ENCODE results near the gene ADGRG6.

The ADGRG6 gene

DNA sequence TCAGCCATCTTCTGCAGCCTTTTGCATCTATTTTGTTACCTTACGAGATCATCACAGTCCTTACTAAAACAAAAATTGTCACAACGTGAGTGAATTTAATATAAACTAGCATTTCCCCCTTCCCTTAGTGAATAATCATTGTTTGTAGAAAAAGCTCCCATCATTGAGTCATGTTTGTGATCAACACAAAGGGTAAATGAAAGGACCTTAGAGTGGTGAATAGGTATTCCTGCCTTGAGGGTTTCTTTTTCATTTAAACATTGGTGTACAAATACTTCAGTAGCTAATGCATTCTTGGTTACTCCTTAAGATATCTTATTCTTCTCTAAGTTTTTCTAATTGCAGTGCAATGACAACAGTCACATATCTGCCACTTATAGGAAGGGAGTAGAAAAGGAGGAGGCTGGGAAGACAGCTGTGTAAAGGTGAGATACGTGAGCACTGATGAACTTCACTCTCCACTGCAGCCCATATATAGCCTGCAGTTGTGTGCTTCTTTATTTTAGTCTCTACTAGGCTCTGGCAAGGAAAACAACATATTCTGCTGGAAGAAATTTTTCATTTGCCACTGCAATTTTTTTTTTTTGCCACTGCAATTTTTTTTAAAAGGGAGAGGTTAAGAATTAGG lies 27.8 kb downstream of the ADGRG6 start (continued):
- no peak for TF ChIP-seq ZBTB11 (tag by site-specific recombination; conservative IDR thresholded peaks at IDR 0.05; ENCODE audit: low read depth)
- TF ChIP-seq, protein P1, sequence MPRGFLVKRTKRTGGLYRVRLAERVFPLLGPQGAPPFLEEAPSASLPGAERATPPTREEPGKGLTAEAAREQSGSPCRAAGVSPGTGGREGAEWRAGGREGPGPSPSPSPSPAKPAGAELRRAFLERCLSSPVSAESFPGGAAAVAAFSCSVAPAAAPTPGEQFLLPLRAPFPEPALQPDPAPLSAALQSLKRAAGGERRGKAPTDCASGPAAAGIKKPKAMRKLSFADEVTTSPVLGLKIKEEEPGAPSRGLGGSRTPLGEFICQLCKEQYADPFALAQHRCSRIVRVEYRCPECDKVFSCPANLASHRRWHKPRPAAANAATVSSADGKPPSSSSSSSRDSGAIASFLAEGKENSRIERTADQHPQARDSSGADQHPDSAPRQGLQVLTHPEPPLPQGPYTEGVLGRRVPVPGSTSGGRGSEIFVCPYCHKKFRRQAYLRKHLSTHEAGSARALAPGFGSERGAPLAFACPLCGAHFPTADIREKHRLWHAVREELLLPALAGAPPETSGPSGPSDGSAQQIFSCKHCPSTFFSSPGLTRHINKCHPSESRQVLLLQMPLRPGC (tag by site-specific recombination; IDR thresholded peaks at IDR 0.05), result no peak

DNA sequence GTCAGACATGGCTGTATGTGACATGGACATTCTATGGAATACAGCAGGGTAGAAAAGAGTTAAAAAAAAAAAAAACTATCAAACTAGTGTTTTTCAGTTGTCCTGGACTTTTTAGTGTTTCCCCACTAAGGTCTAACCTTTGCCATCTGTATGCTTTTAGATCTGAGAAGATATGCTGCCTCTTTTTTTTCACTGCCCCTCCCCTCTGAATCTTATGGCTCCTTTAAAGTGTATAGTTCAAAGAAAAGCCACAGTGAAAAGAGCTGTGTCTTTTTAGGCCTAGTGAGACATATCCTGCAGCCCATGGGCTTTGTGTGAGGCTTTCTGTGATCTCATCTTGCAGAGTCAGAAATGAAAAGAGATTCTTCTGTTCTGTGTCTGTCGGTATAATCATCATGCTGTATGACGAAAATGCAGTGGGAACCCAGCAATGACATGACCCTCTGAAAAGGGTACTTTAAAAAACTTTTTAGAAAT lies 29.3 kb downstream of the ADGRG6 start:
- Histone ChIP-seq H3K9me3 (ENCODE audit: control insufficient read depth, insufficient read depth, low read depth, low read length) (no peaks in the 10 kb centered on the region), H3K36me3 (ENCODE audit: control insufficient read depth in 2 of 2, insufficient read depth in 1 of 2, low read length in 2 of 2) (no peaks in the 10 kb centered on the region), H3K4me1 (ENCODE audit: control insufficient read depth, insufficient read depth, low read length) (peaks cover 3% of the 10 kb centered on the region; the same call in 1 of the 2 replicates), H3K27ac (ENCODE audit: extremely low read depth, low read depth, low read length) (no peak overlapping the region), H3K4me3 (ENCODE audit: low read depth, low read length) (no peak overlapping the region)
- TF ChIP-seq ZNF169 (tag by site-specific recombination; IDR thresholded peaks at IDR 0.05), result no peak
- no peak for TF ChIP-seq ZNF175 (tag by site-specific recombination; IDR thresholded peaks at IDR 0.05)
- TF ChIP-seq ZNF501 (tag by site-specific recombination; IDR thresholded peaks at IDR 0.05), result no peak
- TF ChIP-seq ZBTB8A (tag by site-specific recombination; IDR thresholded peaks at IDR 0.05), result no peak
- no peak for TF ChIP-seq ZNF324 (tag by site-specific recombination; IDR thresholded peaks at IDR 0.05)
- no peak for TF ChIP-seq SALL2 (tag by site-specific recombination; IDR thresholded peaks at IDR 0.05; ENCODE audit: borderline replicate concordance)
- no peak for TF ChIP-seq ZNF544 (tag by site-specific recombination; IDR thresholded peaks at IDR 0.05)
- TF ChIP-seq FEZF1 (tag by site-specific recombination; IDR thresholded peaks at IDR 0.05), result no peak
- no peak for TF ChIP-seq ZNF426 (tag by site-specific recombination; IDR thresholded peaks at IDR 0.05)
- TF ChIP-seq ZNF48 (tag by site-specific recombination; IDR thresholded peaks at IDR 0.05), result no peak
- TF ChIP-seq ZBTB11 (tag by site-specific recombination; conservative IDR thresholded peaks at IDR 0.05; ENCODE audit: low read depth), result no peak
- no peak for TF ChIP-seq ZBTB20 (tag by site-specific recombination; IDR thresholded peaks at IDR 0.05)
- ChIA-PET CTCF (interaction anchor here (0.6 to 1.1 kb wide), 4 partner anchors 13 to 135 kb away, joined by 3 to 5 read pairs (median 3); partner anchors contain the start of gene ADGRG6), POLR2A (no interaction called here)

- H3K27ac ChIP-seq (ENCODE audit: extremely low read depth, low read depth, low read length), result no peak overlapping the region
- no peaks in the 10 kb centered on the region for H3K9me3 ChIP-seq (ENCODE audit: control insufficient read depth, insufficient read depth, low read depth, low read length)
- TF ChIP-seq ZNF664 (tag by site-specific recombination; IDR thresholded peaks at IDR 0.05) (peak; percentile 85), ZNF324 (tag by site-specific recombination; IDR thresholded peaks at IDR 0.05) (no peak)
- peaks cover 6% of the 10 kb centered on the region; the same call in 1 of the 2 replicates for H3K4me1 ChIP-seq (ENCODE audit: control insufficient read depth, insufficient read depth, low read length)
- ChIA-PET CTCF (interaction anchor here (0.6 to 0.7 kb wide), 2 partner anchors 135 to 656 kb away, joined by 3 read pairs; no protein-coding TSS in a partner anchor), POLR2A (no interaction called here)
- no peaks in the 10 kb centered on the region for H3K36me3 ChIP-seq (ENCODE audit: control insufficient read depth in 2 of 2, insufficient read depth in 1 of 2, low read length in 2 of 2)
- H3K4me3 ChIP-seq (ENCODE audit: low read depth, low read length), result no peak overlapping the region
These were observed 29.8 kb downstream of the ADGRG6 start for GRCh38 chr6:142331601-142332000.
